ENCODE data around the gene XPC. TPM values are rescaled to one million over a fixed set of nuclear protein-coding genes. Genes with fewer than 3 reads are reported as not detected.

Gene XPC
- total and polyA plus RNA-seq, 2 donors (not counting 3 experiments of a cell fraction or from before 2014, with no cell fraction given): 11.9 to 36.8 TPM

- Histone ChIP-seq H3K4me2 (ENCODE audit: insufficient read depth, low read length) (no peak overlapping the region), H3K4me3 (replicated peaks in 1 of 3; ENCODE audit: insufficient read depth in 1 of 3, low read depth in 1 of 3, low read length in 3 of 3) (no peak overlapping the region), H3K36me3 (ENCODE audit: control insufficient read depth in 2 of 2, extremely low read depth in 1 of 2, insufficient read depth in 2 of 2, low read length in 2 of 2) (peaks cover 0 to 27% of the 10 kb centered on the region in 2 experiments), H2AFZ (ENCODE audit: low read depth, low read length) (no peak overlapping the region), H3K9me3 (replicated peaks; ENCODE audit: control insufficient read depth, insufficient read depth, low read length) (no peaks in the 10 kb centered on the region), H3K27ac (ENCODE audit: insufficient read depth, low read depth, low read length) (peak overlapping the region; percentile 100), H3K27me3 (ENCODE audit: control insufficient read depth in 2 of 2, insufficient read depth in 2 of 2, low read length in 2 of 2) (no peaks in the 10 kb centered on the region), H3K4me1 (ENCODE audit: control insufficient read depth, extremely low read depth, insufficient read depth, low read length) (peaks cover 41% of the 10 kb centered on the region), H3K9ac (replicated peaks; ENCODE audit: extremely low read depth, insufficient read depth, low read length) (peak overlapping the region; percentile 7), H3K9me1 (replicated peaks; ENCODE audit: control insufficient read depth, extremely low read depth, insufficient read depth, low read length) (no peaks in the 10 kb centered on the region), H3K79me2 (ENCODE audit: control insufficient read depth, insufficient read depth, low read length) (no peaks in the 10 kb centered on the region), H4K20me1 (replicated peaks; ENCODE audit: control insufficient read depth, extremely low read depth, insufficient read depth, low read length) (no peaks in the 10 kb centered on the region)
- no peak for TF ChIP-seq POLR2AphosphoS5 (IDR thresholded peaks at IDR 0.05; ENCODE audit: insufficient read depth, low read depth, low read length)
- TF ChIP-seq MYC (IDR thresholded peaks at IDR 0.05; ENCODE audit: low read depth, low read length): no peak
- no peak for TF ChIP-seq GATA2 (IDR thresholded peaks at IDR 0.05; ENCODE audit: insufficient read depth, insufficient read length, low read depth, low read length)
- no peak for TF ChIP-seq CTCF (IDR thresholded peaks at IDR 0.05; ENCODE audit: extremely low read depth in 1 of 2, insufficient read depth in 1 of 2, low read depth in 1 of 2, low read length in 2 of 2)
- TF ChIP-seq EZH2 (IDR thresholded peaks at IDR 0.05; ENCODE audit: borderline replicate concordance, low read depth, low read length, severe bottlenecking): no peak
- TF ChIP-seq POLR2A (IDR thresholded peaks at IDR 0.05; ENCODE audit: low read depth, low read length): no peak
- TF ChIP-seq JUN (IDR thresholded peaks at IDR 0.05; ENCODE audit: borderline replicate concordance, insufficient read depth, insufficient read length, low read depth): no peak
- TF ChIP-seq MAX (IDR thresholded peaks at IDR 0.05; ENCODE audit: insufficient read depth, insufficient read length): no peak
- no peak for TF ChIP-seq FOS (IDR thresholded peaks at IDR 0.05; ENCODE audit: borderline replicate concordance, insufficient read depth, low read length)
- CTCF ChIA-PET: interaction anchor here (1.5 to 4.9 kb wide), 2 partner anchors 17 to 245 kb away, joined by 4 to 30 read pairs; partner anchors contain the start of genes CHCHD4 and TMEM43
- POLR2A ChIA-PET: interaction anchor here (2.9 kb wide), 1 partner anchor 17 kb away, joined by 11 read pairs; the partner anchor contains the start of genes CHCHD4 and TMEM43
- BruUV-seq (replicated peaks): no TSS peak
- dilution Hi-C loops (cut with MboI; ENCODE audit: extremely low pct_ligation_motif_present, low sequenced_read_pairs): no loop called here
- DNase-seq (ENCODE audit: low read depth, low spot score): peak; percentile 59
- peak; percentile 47 for FAIRE-seq
- intact Hi-C loops (cut with micrococcal nuclease): loop anchor here (5.0 to 10.0 kb wide), 4 partner anchors 263 to 1921 kb away; partner anchors contain the start of genes NR2C2 and SLC6A6
Measured at GRCh38 chr3:14141602-14142341, 36.6 kb downstream of the XPC start.

Data from endothelial cell of umbilical vein (primary cell).